Mucosa of stomach (tissue), 1 donor: Measurements from ENCODE around the gene C4orf33.
"Not testable (repeated sequence)": the region's sequence is repeated elsewhere in the genome, so short reads cannot be mapped to it uniquely, and the experiment has no call there.

Experiments used
- H3K27me3 ChIP-seq: one replicate; pipeline ENCODE4 v1.7.0; 2013; ENCODE audit warnings: mild to moderate bottlenecking, low read length; ENCODE audit not compliant: control insufficient read depth, insufficient read depth
- H3K36me3 ChIP-seq: one replicate; pipeline ENCODE4 v1.7.0; 2013; ENCODE audit warnings: low read length; ENCODE audit not compliant: control insufficient read depth, insufficient read depth
- H3K4me1 ChIP-seq: one replicate; pipeline ENCODE4 v1.7.0; 2013; ENCODE audit warnings: mild to moderate bottlenecking, low read length; ENCODE audit not compliant: control insufficient read depth, insufficient read depth
- H3K4me3 ChIP-seq: one replicate; pipeline ENCODE4 v1.7.0; 2013; ENCODE audit warnings: low read length
- H3K9ac ChIP-seq: one replicate; pipeline ENCODE4 v1.7.0; 2013; ENCODE audit warnings: mild to moderate bottlenecking, low read length, moderate library complexity
- H3K9me3 ChIP-seq: one replicate; pipeline ENCODE4 v1.7.0; 2013; ENCODE audit warnings: mild to moderate bottlenecking, low read length, moderate library complexity; ENCODE audit not compliant: control insufficient read depth
- donor health status: Pancreatic carcinoma.

The C4orf33 gene

DNA sequence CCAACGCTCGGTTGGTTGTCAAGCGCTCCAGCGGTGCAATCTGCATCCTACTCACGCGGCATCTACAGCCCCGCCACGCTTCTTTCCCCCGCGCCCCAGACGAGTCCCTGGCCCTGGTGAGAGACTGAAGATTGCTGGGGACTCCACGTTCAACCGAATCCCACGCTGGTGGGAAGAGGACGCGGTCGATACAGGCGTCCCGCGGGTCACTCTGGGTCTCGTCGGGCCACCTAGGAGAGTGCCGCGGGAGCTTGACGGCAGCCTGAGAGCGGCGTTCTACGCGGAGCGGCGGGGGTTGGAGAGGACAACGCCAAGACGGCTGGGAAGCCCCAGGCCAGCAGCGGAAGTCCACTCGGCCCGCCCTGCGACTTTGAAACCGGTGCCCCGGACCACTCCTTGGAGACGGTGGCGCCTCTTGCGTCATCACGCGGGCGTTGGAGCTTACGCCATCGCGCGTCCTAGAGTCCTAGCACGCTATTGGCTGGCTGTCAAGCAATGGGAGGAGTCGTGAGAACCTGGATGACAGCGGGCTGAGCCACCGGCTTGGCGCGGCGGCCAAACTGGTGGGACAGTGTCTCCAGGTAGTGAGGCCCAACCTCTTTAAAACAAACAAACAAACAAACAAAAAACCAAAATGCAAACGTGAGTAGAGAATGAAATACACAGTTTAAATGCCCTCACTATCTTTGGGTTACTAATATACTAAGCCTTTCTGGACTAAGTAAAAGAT lies 2.6 kb upstream of the C4orf33 start, which contains the start of gene SCLT1:
TSS of gene SCLT1 (minus strand) at position 349 of the 730 bp plus-strand sequence. CDS start 436 bp downstream, outside the sequence.
- Histone ChIP-seq H3K4me3 (peak within 1 kb of the TSS; percentile 80), H3K36me3 (no peaks in the 10 kb centered on the region), H3K4me1 (no peaks in the 10 kb centered on the region), H3K9me3 (no peaks in the 10 kb centered on the region), H3K9ac (peak within 1 kb of the TSS; percentile 87), H3K27me3 (no peaks in the 10 kb centered on the region)

DNA sequence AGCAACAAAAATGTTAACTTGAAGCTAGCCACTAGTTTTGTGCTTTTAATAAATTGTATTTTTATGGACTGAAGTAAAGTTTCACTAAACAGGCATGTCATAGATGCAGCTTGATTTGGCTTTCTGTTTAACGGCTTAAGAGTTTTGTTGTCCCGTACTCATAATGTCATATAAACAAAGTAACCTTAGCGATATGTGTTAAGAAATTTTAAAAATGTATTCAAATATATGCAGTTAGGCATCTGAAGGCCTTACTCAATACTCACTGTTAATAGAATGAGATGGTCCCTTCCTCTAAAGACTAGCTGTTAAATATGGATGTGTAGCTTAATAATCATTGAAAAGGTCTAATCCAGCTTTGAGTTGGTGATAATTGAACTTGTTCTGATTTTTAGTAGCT lies 1.6 kb upstream of the C4orf33 start:
- Histone ChIP-seq H3K4me1 (no peaks in the 10 kb centered on the region), H3K4me3 (no peak overlapping the region), H3K9me3 (no peaks in the 10 kb centered on the region), H3K36me3 (no peaks in the 10 kb centered on the region), H3K9ac (no peak overlapping the region), H3K27me3 (no peaks in the 10 kb centered on the region)

DNA sequence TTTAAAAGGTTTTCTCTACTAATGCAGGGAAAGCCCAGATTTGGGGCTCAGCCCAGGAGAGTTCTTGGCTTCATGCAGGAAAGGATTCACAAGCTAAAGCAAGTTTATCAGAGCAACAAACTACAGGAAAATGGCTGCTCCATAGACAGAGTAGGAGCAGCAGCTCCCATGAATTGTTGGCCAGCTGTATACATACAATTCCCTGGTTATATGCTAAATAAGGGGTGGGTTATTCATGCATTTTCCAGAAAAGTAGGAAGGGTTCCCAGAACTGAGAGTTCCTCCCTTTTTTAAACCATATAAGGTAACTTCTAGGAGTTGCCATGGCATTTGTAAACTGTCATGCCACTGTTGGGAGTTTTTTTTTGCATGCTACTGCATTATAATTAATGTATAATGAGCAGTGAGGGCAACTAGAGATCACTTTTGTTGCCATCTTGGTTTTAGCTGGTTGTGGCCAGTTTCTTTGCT lies 2.6 kb downstream of the C4orf33 start:
- Histone ChIP-seq H3K36me3 (no peaks in the 10 kb centered on the region), H3K4me3 (no peak overlapping the region), H3K9me3 (no peaks in the 10 kb centered on the region), H3K4me1 (no peaks in the 10 kb centered on the region), H3K9ac (no peak overlapping the region), H3K27me3 (no peaks in the 10 kb centered on the region)

DNA sequence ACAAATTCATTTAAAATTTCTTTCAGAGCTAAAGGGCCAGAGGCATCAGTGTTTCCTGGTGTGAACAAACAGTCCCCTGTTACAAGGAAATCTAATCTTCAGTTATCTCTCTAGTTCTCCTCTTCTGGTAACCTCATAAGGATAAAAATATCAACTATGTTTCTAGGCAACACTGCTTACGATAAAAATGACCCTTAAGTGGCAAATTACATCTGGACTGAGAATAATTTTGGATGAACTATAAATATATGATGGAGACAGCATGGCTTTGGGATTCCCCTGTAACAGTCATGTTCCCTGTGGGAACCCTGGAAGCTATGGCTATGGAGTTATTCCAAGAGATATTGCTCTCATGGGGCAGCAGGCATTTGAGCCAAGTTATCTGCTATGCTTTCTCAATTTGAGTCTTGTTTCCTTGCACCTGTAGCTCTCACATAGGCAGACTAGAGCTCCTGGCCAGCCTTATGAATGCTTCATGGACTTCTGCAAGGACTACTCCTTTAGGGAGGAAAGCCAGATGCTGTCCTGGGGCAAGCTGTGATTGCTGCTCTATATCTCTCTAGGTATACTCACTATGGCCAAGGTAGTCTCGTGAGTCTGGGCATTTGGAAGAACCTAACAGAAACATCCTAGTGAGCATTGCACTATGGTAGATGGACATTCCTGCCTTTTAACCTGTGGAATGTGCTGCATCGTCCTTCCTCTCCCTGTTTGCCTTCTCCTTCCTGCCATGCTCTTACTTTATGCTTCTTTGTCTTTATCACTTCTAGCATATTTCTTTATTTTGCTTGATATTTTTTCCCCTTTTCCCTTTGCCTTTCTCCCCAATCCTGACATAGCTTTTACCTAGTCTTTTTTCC lies 14.2 kb downstream of the C4orf33 start:
- H3K27me3 ChIP-seq, result no peaks in the 10 kb centered on the region
- H3K9ac ChIP-seq, result no peak overlapping the region
- H3K4me1 ChIP-seq, result no peaks in the 10 kb centered on the region
- H3K9me3 ChIP-seq, result no peaks in the 10 kb centered on the region
- H3K4me3 ChIP-seq, result no peak overlapping the region
- no peaks in the 10 kb centered on the region for H3K36me3 ChIP-seq

DNA sequence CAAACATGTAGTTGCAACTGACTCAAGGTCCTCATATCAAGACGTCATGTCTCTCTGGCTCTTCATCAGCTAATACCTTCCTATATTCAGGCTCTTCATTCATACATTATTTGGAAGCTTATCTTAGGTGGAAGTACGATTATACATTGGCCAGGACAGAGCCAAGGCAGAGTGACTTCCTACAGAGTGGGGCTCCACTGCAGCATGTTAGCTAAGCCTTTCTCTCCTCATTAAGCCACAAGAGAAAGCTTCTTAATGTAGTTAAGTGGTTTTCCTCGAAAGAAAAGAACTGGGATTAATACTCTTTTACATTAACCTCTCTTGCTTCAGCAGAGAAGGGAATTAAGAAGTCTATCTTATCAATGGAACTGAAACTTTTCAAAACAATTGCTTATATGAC lies 15.0 kb downstream of the C4orf33 start:
- H3K9me3 ChIP-seq, result no peaks in the 10 kb centered on the region
- no peaks in the 10 kb centered on the region for H3K4me1 ChIP-seq
- no peaks in the 10 kb centered on the region for H3K36me3 ChIP-seq
- H3K27me3 ChIP-seq, result no peaks in the 10 kb centered on the region
- no peak overlapping the region for H3K4me3 ChIP-seq
- H3K9ac ChIP-seq, result no peak overlapping the region

DNA sequence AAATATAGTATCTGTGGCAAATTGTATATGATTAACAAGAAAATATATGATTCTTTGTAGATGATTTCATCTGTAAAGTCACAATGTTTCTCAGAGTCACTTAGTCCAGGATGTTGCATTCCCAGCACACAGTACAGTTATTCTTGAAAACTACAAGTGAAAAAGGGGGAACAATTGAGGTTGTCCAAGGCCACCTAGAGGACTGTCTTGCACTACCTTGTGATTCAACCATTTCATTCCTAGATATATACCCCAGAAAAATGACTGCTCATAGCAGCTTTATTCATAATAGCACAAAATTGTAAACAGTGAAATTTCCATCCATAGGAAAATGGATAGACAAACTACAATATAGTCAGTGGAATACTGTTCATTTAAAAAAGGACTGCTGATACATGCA lies 16.0 kb downstream of the C4orf33 start:
- Histone ChIP-seq H3K9me3 (no peaks in the 10 kb centered on the region), H3K4me3 (no peak overlapping the region), H3K27me3 (no peaks in the 10 kb centered on the region), H3K4me1 (no peaks in the 10 kb centered on the region), H3K36me3 (no peaks in the 10 kb centered on the region), H3K9ac (no peak overlapping the region)

DNA sequence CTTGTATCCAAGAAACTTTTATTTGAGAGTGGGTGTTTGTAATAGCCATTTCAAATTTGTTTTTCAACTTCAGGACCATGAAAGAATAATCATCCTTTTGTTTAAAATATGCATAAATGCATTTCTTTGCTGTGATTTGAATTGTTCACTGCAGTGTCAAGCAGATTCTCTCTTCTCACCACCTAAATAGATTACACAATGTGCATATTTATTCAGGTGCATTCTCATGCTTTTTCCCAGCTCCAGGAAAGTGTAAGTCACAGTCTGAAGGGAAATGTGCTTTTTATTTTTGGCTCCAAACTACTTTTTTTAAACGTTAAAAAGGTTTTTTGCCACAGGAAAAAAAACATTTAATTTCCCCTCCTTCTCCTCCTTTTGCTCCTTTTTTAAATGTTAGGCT lies 17.5 kb downstream of the C4orf33 start:
- no peaks in the 10 kb centered on the region for H3K4me1 ChIP-seq
- no peaks in the 10 kb centered on the region for H3K36me3 ChIP-seq
- no peak overlapping the region for H3K9ac ChIP-seq
- H3K27me3 ChIP-seq, result no peaks in the 10 kb centered on the region
- no peak overlapping the region for H3K4me3 ChIP-seq
- no peaks in the 10 kb centered on the region for H3K9me3 ChIP-seq

DNA sequence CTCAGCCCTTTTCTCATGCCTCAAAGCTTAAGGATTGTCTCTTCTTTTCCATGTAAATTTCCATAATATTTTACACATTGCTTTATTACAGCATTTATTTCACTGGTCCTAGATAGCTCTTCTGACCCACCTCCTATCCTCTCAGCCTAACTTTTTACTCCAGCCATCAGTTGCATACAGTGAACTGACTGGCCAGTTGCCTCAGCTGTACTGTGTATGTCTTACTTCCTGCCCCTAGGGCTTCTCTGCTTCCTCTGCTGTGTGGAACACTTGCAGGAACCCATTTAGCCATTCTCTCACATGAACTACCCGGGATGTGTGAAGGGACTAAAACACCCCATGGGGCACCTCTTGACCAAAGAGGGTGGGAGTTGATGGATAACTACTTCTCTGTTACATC lies 18.0 kb downstream of the C4orf33 start:
- H3K9me3 ChIP-seq, result no peaks in the 10 kb centered on the region
- no peak overlapping the region for H3K9ac ChIP-seq
- no peak overlapping the region for H3K4me3 ChIP-seq
- H3K27me3 ChIP-seq, result no peaks in the 10 kb centered on the region
- no peaks in the 10 kb centered on the region for H3K4me1 ChIP-seq
- no peaks in the 10 kb centered on the region for H3K36me3 ChIP-seq

DNA sequence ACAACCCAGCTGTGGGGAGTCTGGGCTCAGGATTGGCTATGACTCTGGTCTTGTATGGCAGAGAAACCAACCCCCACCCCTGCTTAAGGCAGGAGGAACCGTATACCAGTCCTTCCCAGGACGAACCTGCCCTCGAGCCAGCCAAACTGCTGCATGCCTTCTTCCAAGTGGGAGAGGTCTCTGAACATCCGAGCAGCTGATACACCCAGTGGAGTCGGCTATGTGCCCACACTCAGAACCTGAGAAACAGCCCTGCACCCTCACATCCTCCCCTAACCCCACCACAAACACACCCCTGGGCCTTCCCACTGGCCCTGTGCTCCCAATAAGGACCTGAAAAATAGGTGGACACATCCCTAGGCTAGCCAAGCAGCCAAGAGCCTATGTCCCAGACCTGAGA lies 21.8 kb downstream of the C4orf33 start:
- no peak overlapping the region for H3K9ac ChIP-seq
- H3K27me3 ChIP-seq, result no peaks in the 10 kb centered on the region
- no peaks in the 10 kb centered on the region for H3K36me3 ChIP-seq
- H3K9me3 ChIP-seq, result no peaks in the 10 kb centered on the region
- H3K4me3 ChIP-seq, result no peak overlapping the region
- no peaks in the 10 kb centered on the region for H3K4me1 ChIP-seq

DNA sequence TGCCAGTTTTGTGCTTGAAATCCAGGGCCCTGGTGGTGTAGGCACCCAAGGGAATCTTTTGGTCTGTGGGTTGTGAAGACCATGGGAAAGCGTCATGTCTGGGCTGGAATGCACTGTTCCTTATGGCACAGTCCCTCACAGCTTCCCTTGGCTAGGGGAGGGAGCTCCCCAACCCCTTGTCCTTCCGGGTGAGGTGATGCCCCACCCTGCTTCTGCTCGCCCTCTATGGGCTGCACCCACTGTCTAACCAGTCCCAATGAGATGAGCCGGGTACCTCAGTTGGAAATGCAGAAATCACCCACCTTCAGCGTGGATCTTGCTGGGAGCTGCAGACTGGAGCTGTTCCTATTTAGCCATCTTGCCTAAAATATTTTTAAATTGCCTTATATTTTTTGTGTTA lies 30.7 kb downstream of the C4orf33 start:
- not testable (repeated sequence) for H3K4me3 ChIP-seq, H3K4me1 ChIP-seq, H3K9ac ChIP-seq, H3K27me3 ChIP-seq, H3K9me3 ChIP-seq, H3K36me3 ChIP-seq

DNA sequence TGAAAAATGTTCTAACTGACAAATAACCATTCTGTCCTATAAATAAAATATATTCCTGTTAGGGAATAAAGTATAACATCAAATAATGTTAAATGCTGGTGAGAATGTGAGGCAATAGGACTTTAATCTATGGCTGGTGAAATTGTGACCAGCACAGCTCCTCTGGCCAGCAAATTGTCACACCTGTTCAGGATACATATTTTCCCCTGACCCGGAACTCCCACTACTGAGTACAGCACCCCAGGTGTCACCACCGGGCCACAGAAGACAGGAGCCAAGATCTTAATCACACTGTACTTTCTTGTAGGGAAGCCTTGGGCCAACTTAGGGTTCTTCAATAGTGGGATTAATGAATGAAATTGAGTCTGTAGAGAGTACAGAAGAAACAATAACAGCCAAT lies 33.2 kb downstream of the C4orf33 start:
- H3K27me3 ChIP-seq, result no peaks in the 10 kb centered on the region
- H3K9ac ChIP-seq, result no peak overlapping the region
- no peak overlapping the region for H3K4me3 ChIP-seq
- H3K4me1 ChIP-seq, result no peaks in the 10 kb centered on the region
- no peaks in the 10 kb centered on the region for H3K36me3 ChIP-seq
- no peaks in the 10 kb centered on the region for H3K9me3 ChIP-seq

DNA sequence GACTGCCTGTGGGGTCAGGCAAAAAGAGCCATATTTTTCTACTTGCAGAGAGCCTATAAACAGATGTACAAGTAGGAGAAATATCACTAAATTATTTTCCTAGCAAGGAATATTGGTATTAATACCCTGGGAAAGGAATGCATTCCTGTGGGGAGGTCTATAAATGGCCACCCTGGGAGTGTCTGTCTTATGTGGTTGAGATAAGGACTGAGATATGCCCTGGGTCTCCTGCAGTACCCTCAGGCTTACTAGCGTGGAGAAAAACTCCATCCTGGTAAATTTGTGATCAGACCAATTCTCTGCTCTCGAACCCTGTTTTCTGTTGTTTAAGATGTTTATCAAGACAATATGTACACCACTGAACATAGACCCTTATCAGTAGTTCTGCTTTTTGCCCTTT lies 35.4 kb downstream of the C4orf33 start:
- Histone ChIP-seq H3K9me3 (no peaks in the 10 kb centered on the region), H3K27me3 (no peaks in the 10 kb centered on the region), H3K9ac (no peak overlapping the region), H3K4me1 (no peaks in the 10 kb centered on the region), H3K4me3 (no peak overlapping the region), H3K36me3 (no peaks in the 10 kb centered on the region)
